SU-DHL-6 (cell line): Measurements from ENCODE around the gene NEUROD2.

ENCODE experiments used
- CTCF ChIP-seq: fragments of 200-600 bp; sonication (generic); IDR thresholded peaks from one replicate; pipeline ENCODE4 v1.5.1; 2017; ENCODE audit warnings: antibody characterized with exemption, mild to moderate bottlenecking, low read length, moderate library complexity; ENCODE audit not compliant: insufficient read depth, poor library complexity, severe bottlenecking
- EZH2phosphoT487 ChIP-seq: fragments of 200-600 bp; sonication (generic), shearing (Covaris generic); conservative IDR thresholded peaks from 2 replicates; pipeline ENCODE4 v1.6.1; 2018; ENCODE audit warnings: mild to moderate bottlenecking, antibody characterized with exemption, low read length, moderate library complexity, mixed read lengths

- no peak for TF ChIP-seq CTCF
- TF ChIP-seq EZH2phosphoT487 = no peak
Measured at GRCh38 chr17:39652587-39653315, 45.0 kb upstream of the NEUROD2 start.
